ENCODE measurements around the gene ISLR. TPM values are rescaled to one million over a fixed set of nuclear protein-coding genes. Genes with fewer than 3 reads are reported as not detected.

ISLR gene
- total RNA-seq, 4 donors from 2014 or later = 57.7 to 204 (median 112) TPM

DNA sequence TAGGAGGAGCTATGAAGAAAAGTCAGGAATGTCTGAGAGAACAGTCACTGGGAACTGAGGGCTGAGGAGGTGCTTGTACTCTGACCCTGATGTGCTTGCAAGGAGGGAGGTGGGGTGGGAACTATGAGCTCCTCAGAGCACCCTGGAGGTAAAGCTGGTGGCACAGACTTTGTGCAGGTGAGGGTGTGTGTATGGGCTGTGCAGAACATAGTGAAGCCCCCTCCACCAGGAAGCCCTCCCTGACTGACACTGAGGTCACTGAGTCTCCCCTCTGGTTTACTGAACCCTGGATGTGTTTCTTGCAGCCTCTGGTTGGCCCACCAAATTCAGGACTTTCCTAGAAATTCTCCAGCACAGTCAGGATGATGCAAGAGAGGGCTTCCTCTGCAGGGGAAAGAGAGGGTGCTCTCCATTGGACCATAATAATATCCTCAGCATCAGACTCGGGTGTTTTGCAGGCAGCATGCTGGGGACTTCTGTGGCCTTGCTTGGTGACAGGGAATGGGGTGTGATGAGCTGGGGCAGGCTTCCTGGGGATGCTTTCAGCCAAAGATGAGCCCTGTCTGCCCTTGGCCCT is 1.5 kb upstream of the ISLR start:
- H3K9me3 ChIP-seq = no peaks in the 10 kb centered on the region
- DNase-seq (ENCODE audit: extremely low spot score) = no peak
- H3K4me1 ChIP-seq = peaks cover 49 to 86% (median 81%) of the 10 kb centered on the region in 4 donors
- TF ChIP-seq POLR2A (IDR thresholded peaks at IDR 0.05; ENCODE audit: low read depth) (no peak), POLR2AphosphoS5 (IDR thresholded peaks at IDR 0.05) (no peak), EP300 (IDR thresholded peaks at IDR 0.05) (no peak)
- TF ChIP-seq, protein P1, sequence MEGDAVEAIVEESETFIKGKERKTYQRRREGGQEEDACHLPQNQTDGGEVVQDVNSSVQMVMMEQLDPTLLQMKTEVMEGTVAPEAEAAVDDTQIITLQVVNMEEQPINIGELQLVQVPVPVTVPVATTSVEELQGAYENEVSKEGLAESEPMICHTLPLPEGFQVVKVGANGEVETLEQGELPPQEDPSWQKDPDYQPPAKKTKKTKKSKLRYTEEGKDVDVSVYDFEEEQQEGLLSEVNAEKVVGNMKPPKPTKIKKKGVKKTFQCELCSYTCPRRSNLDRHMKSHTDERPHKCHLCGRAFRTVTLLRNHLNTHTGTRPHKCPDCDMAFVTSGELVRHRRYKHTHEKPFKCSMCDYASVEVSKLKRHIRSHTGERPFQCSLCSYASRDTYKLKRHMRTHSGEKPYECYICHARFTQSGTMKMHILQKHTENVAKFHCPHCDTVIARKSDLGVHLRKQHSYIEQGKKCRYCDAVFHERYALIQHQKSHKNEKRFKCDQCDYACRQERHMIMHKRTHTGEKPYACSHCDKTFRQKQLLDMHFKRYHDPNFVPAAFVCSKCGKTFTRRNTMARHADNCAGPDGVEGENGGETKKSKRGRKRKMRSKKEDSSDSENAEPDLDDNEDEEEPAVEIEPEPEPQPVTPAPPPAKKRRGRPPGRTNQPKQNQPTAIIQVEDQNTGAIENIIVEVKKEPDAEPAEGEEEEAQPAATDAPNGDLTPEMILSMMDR (IDR thresholded peaks at IDR 0.05) = no peak
- peaks cover 0 to 10% (median 5%) of the 10 kb centered on the region in 4 donors for H3K36me3 ChIP-seq
- intact Hi-C loops (cut with DNase I) = no loop called here
- no peaks in the 10 kb centered on the region for H3K27me3 ChIP-seq
- no peak overlapping the region for H3K4me3 ChIP-seq
- WGBS = 100% methylated on average over 1 of the region's 1 CpG
- H3K27ac ChIP-seq (replicated peaks in 1 of 4) = peak overlapping the region; percentile 77 to 80 (median 78)

DNA sequence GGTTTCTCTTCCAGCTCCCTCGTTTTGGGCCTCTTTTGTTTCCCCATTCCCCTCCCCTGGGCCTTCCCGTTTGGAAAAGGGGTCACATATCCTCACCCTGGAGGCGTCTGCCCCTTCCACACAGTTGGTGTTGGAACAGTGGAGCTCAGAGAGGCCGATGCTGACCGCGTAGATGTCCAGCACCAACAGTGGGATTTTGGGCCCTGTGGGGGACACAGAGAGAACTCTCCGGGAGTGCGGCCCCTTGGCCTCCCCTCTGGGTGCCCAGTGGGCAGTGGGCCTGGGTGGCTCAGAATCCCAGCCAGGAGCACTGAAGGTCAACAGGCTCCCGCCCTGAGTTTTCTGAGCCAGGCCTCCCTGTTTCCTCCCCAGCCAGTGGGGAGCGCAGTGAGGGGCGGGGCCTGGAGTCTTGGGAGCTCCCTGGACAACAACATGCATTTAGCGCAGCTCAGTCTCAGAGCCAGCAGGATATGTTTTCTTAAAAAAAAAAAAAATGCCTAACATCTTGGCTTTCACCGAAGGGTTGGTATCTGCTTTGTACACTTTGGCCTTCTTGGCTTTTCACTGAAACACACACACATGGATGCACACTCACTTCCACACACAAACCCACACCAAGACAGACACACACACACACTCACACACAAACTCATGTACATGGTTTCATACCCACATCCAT is 670 bp upstream of the ISLR start:
- peaks cover 53 to 92% (median 86%) of the 10 kb centered on the region in 4 donors for H3K4me1 ChIP-seq
- WGBS = 61% methylated on average over 8 of the region's 13 CpGs

DNA sequence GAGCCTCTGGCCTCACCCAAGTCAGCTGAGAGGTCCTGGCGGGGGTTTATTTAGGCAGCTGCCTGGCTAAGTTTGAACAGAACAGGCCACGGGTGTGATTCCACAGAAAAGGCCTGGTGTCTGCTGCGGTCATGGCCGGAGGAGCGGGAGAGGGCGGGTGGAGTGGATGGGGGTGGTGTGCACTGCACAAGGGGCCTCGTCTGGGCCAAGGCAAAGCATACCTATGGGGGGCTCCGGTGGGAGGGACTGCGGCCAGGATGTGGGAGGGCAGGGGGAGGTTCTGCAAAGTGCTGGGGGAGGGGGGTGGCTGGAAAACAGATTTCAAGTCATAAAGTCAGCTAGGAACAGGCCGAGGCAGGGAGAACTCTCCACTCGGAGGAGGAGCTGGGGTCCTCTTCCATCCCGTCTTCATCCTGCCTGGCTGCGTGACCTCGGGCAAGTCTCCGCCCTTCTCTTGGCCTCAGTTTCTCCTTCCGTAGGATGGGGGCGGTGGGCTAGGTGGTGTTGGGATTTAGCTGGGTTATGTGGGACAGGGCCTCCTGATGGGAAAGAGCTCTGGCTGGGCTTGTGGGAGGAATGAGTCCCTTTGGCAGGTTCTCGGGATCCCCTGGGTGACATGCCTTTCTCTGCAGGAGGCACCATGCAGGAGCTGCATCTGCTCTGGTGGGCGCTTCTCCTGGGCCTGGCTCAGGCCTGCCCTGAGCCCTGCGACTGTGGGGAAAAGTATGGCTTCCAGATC is 878 bp downstream of the ISLR start:
- peak overlapping the region; percentile 43 to 55 (median 52) for H3K4me3 ChIP-seq
- intact Hi-C loops (cut with DNase I) = no loop called here

More for the DNA sequence above, 670 bp upstream of the ISLR start:
- no peaks in the 10 kb centered on the region for H3K27me3 ChIP-seq
- peak overlapping the region; percentile 43 to 55 (median 52) for H3K4me3 ChIP-seq
- peaks cover 0 to 10% (median 5%) of the 10 kb centered on the region in 4 donors for H3K36me3 ChIP-seq
- TF ChIP-seq EP300 (IDR thresholded peaks at IDR 0.05) (no peak), POLR2AphosphoS5 (IDR thresholded peaks at IDR 0.05) (peak in 1 of 2 donors; percentile 11)
- peak overlapping the region; percentile 77 to 80 (median 78) for H3K27ac ChIP-seq (replicated peaks in 1 of 4)
- intact Hi-C loops (cut with DNase I) = no loop called here
- peak; percentile 92 for DNase-seq (ENCODE audit: extremely low spot score)
- H3K9me3 ChIP-seq = no peaks in the 10 kb centered on the region

DNA sequence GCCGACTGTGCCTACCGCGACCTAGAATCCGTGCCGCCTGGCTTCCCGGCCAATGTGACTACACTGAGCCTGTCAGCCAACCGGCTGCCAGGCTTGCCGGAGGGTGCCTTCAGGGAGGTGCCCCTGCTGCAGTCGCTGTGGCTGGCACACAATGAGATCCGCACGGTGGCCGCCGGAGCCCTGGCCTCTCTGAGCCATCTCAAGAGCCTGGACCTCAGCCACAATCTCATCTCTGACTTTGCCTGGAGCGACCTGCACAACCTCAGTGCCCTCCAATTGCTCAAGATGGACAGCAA is 1.4 kb downstream of the ISLR start:
- H3K9me3 ChIP-seq = no peaks in the 10 kb centered on the region
- WGBS = 78% methylated on average over 12 of the region's 14 CpGs
- TF ChIP-seq POLR2A (IDR thresholded peaks at IDR 0.05; ENCODE audit: low read depth) (no peak), POLR2AphosphoS5 (IDR thresholded peaks at IDR 0.05) (no peak), EP300 (IDR thresholded peaks at IDR 0.05) (no peak)
- TF ChIP-seq, protein P1 (IDR thresholded peaks at IDR 0.05) = no peak
- DNase-seq (ENCODE audit: extremely low spot score) = no peak
- peaks cover 0 to 10% (median 5%) of the 10 kb centered on the region in 4 donors for H3K36me3 ChIP-seq
- peaks cover 54 to 96% (median 89%) of the 10 kb centered on the region in 4 donors for H3K4me1 ChIP-seq
- intact Hi-C loops (cut with DNase I) = no loop called here
- peak overlapping the region; percentile 77 to 80 (median 78) for H3K27ac ChIP-seq (replicated peaks in 1 of 4)
- H3K4me3 ChIP-seq = peak overlapping the region; percentile 43 to 55 (median 52)
- no peaks in the 10 kb centered on the region for H3K27me3 ChIP-seq

More for the DNA sequence above, 878 bp downstream of the ISLR start:
- H3K36me3 ChIP-seq = peaks cover 0 to 10% (median 5%) of the 10 kb centered on the region in 4 donors
- WGBS = 62% methylated on average over 17 of the region's 20 CpGs
- TF ChIP-seq EP300 (IDR thresholded peaks at IDR 0.05) (no peak), POLR2A (IDR thresholded peaks at IDR 0.05; ENCODE audit: low read depth) (no peak), POLR2AphosphoS5 (IDR thresholded peaks at IDR 0.05) (no peak)
- TF ChIP-seq, protein P1 (IDR thresholded peaks at IDR 0.05) = no peak
- no peaks in the 10 kb centered on the region for H3K9me3 ChIP-seq
- peaks cover 50 to 92% (median 86%) of the 10 kb centered on the region in 4 donors for H3K4me1 ChIP-seq
- no peaks in the 10 kb centered on the region for H3K27me3 ChIP-seq
- H3K27ac ChIP-seq (replicated peaks in 1 of 4) = peak overlapping the region; percentile 77 to 80 (median 78)
- DNase-seq (ENCODE audit: extremely low spot score) = no peak

All from esophagus muscularis mucosa (tissue), 4 donors.